Fibroblast of lung (primary cell): ENCODE results near the gene DOP1B.

Source experiments
- CTCF ChIP-seq, 2 donors: IDR thresholded peaks in 1 of 2; conservative IDR thresholded peaks in 1 of 2; 1 replicate in 1 of 2; 2 replicates in 1 of 2; pipeline ENCODE4 v1.5.1; 2011 to 2012; ENCODE audit warnings: low read length in 2 of 2, control low read depth in 1 of 2, inconsistent platforms in 1 of 2, low read depth in 1 of 2, mild to moderate bottlenecking in 1 of 2
- EZH2 ChIP-seq: IDR thresholded peaks from 2 replicates; pipeline ENCODE4 v1.5.1; 2012; ENCODE audit warnings: low read length, control low read depth, mild to moderate bottlenecking; ENCODE audit errors: missing control alignments

GRCh38 chr21:36115138-36115730, 41.4 kb upstream of the DOP1B start:
- TF ChIP-seq CTCF (conservative IDR thresholded peaks at IDR 0.05 in 1 of 2, IDR thresholded peaks at IDR 0.05 in 1 of 2; ENCODE audit: low read depth in 1 of 2, low read length in 2 of 2) (no peak), EZH2 (no peak)
